Medulla oblongata (tissue), 1 donor: ENCODE results near the gene GREB1.

Source experiments
- DNase-seq: peaks from one replicate; pipeline ENCODE4 v3.0.0-alpha.2; 2015; ENCODE audit errors: extremely low spot score

GREB1 gene

GRCh38 chr2:11665028-11665427 is 131.2 kb downstream of the GREB1 start:
- no peak for DNase-seq

GRCh38 chr2:11665510-11666362 is 131.9 kb downstream of the GREB1 start:
- no peak for DNase-seq

DNA sequence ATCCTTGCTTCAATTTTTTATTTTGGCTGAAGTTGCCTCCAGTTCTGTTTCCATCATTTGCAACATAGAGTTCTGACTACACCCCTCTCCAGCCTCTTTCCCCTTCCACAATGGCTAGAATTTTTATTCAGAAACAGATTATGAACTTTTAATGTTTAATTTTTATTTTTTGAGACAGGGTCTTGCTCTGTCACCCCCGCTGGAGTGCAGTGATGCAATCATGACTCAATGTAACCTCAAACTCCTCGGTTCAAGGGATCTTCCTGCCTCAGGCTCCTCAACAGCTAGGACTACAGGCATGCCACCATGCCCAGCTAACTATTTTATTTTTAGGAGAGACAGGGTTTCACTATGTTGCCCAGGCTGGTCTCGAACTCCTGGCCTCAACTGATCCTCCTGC is 133.3 kb downstream of the GREB1 start:
- no peak for DNase-seq

DNA sequence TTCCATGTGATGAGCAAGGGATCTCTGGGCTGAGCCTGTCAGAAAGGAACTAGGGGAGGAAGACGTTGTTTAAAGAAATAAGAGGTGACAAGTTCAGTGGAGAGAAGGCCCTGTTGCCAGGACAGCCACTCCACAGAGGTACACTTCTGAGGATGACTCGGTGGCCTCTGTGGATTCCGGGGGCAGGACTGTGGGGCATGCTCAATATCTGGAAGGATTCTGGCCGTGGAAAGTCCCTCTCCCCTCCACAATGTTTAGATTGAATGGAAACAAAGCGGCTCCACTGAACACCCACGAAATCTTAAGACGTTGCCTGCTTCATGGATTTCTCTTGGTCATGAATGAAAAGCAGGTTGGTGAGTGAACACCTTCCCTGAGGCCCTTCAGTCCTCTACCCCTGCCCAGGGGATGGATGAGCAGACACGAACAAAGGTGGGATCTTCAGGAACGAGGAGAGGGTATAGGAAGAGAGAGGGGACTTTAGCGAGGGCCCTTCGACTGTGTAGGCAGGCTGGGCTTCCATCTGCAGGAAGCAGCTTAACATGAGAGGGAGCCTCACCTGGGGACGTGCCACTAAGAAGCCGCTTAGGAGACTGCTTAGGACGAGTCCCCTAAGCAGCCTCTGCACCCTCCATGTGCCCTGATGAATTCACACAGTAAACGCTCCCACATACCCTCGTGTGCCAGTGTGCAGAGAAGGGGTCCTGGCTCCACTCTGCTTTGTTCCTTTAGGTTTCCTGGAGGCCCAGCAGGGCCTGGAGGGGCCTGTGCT is 134.2 kb downstream of the GREB1 start:
- no peak for DNase-seq

- DNase-seq: peak; percentile 79
Observed at GRCh38 chr2:11669454-11670291, 135.8 kb downstream of the GREB1 start, which contains the start of gene NTSR2. Gene NTSR2 (minus strand): TSS chr2:11670195. CDS start chr2:11670129, 66 bp downstream.

DNA sequence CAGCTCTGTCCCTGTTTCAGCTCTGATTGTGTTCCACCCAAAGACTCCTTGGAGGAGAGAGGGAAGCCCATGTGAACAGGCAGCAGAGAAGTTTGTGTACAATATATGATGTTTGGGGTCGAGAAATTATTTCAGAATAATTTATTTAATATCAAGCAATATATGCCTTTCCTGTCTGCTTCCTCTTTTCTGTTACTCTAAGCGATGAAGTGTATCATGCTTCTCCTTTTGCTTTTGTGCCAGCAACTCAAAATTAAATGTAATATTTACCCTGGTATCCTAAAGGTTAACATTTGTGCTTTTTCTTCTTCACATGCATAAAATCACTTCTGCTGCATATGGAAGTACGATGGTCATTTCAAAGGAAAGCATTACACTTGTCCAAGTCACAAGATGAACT is 138.6 kb downstream of the GREB1 start:
- DNase-seq: no peak

DNA sequence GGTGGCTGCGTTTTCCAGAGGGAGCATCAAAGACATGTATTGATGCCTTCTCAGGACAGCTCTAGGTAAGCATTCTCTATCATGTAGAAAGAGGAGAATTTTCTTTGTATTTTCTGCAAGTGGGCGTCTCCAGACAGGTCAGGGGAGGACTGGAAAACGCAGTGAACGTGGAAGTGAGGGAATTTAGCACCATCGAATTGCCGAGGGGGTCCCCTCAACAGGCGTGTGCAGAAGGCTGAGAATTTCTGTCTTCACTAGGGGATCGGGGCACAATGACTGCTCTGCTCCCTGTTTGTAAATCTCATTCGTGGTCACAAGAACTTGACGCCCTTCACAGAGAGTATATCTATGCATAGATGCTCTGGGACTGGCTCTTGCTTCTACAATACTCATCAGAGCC is 141.1 kb downstream of the GREB1 start:
- no peak for DNase-seq

- DNase-seq: no peak
Observed at GRCh38 chr2:11675423-11676112, 141.7 kb downstream of the GREB1 start.

DNA sequence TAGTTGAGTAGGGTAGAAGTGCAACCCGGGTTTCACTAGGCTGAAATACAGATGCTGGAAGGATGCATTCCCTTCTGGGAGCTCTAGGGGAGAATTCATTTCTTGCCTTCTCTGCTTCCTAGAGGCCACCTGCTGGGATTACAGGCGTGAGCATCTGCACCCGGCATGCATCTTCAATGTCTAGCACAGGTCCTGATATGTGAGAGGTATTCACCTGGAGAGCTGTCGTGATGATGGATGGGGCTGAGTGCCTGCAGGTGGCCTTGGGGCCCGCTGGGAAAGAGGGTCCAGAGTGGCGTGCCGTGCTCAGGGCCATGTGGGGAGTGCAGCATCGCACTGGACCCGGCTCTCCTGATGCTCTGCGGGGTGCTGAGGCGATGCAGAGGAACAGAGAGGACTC is 142.8 kb downstream of the GREB1 start:
- DNase-seq: no peak

DNA sequence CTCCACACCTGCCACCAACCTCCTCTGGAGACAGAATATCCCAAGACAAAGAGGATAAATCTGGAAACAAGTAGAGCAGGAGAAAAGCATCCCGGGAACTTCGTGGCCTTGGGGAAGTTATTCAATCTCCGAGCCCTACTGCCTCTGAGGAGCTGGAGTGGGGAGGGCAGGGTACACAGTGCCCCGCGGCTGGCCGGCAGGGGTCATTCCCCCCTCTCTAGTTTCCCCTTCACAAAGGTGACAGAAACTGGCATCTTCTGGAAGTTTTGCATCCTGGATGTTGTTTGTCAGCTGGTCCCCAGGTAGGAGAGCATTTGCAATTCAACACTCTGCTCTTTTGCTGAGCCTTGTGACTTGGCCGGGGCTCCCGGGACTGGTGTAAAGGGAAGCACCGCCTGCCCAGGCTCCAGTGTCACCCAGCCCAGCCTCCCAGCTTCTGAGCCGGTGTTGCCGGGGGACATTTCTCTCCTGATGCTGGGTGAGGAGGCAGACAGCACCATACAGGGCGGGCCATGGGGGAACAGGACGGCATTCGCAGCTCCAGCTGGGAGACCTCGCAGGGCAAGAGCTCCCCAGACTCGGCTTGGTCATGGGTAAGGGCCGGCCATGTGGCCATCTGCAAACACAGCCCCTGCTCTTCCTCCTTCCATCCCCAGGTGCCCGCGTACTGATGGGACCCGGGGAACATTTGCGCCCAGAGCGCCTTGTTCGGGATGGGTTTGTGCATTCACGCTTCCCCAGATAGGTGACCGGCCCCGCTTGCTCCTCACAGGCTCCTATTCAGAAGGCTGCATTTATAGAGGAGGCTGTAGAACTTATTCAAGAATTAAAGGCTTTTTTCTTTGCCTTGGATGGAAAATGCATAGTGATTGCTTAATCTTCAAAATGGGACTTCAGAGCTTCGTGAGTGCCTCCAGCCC is 143.6 kb downstream of the GREB1 start:
- DNase-seq: peak; percentile 59

DNA sequence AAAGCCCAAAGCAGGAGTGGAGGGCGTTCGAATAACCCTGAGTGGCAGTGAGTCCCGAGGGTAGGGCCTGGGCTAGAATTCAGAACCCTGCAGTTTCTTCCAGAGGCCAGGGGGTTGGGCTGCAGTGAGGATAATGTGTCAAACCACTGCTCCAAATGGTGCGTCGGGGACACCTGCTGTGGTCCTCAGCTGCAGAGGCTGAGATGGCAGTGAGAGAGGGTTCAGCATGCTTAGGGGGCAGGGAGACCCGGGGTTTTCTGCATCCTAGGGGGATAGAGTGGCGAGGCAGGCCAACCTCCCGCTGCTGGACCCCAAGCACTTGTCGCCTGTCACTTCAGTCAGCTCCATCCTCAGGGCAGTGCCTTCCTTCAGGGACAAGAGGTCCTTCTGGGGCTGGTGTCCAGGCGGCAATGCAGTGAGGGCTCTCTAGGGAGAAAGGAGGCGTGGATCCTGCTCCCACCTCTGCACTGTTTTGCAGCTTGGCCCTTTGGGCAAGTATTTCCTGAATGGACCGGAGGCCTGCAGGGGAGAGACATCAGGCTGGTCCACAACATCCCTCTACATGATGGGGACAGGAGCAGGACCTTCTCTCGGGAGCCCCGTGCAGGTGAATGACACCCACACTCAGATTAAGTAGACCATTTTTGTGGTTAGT is 144.6 kb downstream of the GREB1 start:
- no peak for DNase-seq

DNA sequence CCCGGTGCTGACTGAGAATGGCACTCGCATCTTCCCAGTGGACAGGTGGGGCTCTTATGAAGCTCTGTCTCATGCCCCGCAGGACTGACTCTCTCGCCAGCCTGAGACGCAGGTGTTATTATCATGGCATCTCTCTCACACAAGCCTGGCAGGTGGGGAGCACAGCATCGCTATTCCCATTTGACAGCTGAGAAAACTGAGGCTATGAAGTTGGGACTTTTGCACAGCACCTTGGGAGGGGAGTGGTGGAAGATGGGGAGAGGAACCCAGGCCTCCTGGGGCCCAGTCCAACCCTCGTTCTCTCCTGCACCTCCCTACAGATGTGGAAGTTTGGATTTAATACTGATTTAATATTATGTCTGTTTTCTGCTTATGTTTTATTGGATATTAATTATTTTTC is 145.2 kb downstream of the GREB1 start:
- no peak for DNase-seq

- DNase-seq: no peak
Observed at GRCh38 chr2:11679486-11680181, 145.8 kb downstream of the GREB1 start.

DNA sequence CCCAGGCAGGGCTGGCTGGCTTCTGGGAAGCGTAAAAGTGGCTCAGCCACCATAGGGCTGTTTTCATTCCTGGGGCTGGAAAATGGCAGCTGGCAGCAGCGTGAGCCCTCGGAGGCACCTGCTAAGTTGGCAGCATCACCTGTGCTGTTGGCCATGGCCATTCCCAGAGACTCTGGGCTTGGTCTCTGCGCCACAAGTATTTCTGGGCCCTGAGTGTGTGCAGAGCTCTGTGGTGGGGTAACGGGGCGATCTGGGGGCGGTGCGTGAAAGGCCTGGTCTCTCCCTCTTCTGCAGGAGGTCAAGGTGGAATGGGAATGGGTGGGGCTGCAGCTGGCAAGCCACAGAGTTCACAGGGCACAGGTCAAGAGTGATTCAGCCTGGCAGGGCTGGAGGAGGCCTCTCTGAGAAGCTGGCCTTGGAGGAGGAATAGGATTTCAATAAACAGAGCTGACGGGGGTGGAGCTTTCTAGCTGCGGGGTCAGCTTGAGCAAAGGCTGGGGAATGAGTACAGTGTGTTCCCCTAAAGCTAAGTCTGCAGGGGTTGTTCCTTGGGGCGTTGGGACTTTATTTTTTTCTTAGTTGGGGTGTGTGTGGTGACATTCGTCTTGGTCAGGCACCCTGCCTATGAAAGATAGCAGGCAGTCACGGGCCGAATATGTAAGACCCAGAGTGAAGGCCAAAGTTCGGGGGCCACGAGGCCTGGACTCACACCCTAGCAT is 146.5 kb downstream of the GREB1 start:
- DNase-seq: no peak

GRCh38 chr2:11680901-11681721 is 147.3 kb downstream of the GREB1 start:
- no peak for DNase-seq

DNA sequence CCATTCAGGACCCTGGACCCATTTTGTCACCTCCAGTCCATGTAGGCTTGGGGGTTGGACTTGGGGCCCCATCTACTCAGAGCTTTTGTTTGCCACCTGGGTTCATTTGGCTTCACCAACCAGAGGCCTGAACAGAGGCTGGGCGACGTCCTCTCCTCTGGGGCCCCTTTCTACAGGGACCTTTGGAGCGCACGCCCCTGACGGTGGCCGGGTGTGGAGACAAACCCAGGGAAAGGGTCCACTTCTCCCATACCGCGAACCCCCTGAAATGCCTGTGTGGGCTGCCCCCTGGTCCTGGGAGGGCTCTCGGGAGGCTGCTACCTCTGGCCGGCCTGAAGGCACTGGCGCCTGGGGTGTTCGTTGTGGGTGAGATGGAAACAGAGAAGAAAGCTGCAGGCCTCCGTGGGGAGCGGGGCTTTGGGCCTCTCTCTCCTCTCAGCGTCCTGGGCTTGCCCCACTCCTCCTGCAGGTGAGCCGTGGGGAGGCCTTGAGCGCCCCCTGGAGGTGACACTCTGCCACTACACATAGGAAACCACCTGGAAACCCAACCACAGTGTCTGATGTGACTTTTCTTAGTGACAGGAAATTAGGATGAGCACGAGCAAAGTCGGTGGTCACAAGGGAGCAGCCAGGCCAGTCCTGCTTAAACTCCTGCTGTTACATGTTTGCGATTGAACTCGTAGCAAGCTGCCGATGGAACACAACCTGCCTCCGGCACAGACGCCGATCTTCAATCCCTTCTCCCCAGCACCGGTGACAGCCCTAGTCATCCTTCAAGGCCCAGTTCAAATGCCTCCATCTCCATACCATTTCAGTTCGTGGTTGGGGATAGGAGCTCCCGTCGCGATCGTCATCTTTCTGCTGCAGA is 148.1 kb downstream of the GREB1 start:
- no peak for DNase-seq

DNA sequence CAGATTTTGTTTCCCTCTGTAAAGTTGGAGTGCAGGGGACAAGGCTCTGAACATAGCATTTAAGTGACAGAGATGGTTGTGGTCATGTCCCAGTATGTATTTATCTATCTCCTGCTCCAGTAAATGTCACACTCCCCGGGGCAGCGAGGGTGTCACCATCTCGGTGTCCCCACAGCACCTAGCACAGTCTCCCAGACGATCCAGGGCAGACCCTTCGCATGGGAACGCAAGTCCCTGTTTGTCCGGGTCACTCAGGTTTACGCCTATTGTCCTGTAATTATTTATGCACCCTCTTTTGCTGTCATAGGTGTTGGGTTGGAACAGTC is 148.7 kb downstream of the GREB1 start:
- no peak for DNase-seq
